ENCODE data around the gene SBF2. TPM values are rescaled to one million over a fixed set of nuclear protein-coding genes. Genes with fewer than 3 reads are reported as not detected.
A peak's percentile ranks its signal among the peaks of the same experiment; 100 is the strongest.

The SBF2 gene
- total and polyA plus RNA-seq, 2 of the 13 experiments (the other 11 are each of a cell fraction or from before 2014, with no cell fraction given) = 24.0 to 45.8 TPM

- TF ChIP-seq, protein P1, sequence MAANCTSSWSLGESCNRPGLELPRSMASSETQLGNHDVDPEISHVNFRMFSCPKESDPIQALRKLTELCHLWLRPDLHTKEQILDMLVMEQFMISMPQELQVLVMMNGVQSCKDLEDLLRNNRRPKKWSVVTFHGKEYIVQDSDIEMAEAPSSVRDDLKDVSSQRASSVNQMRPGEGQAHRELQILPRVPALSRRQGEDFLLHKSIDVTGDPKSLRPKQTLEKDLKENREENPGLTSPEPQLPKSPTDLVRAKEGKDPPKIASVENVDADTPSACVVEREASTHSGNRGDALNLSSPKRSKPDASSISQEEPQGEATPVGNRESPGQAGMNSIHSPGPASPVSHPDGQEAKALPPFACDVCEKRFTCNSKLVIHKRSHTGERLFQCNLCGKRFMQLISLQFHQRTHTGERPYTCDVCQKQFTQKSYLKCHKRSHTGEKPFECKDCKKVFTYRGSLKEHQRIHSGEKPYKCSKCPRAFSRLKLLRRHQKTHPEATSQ (CRISPR knock-in tag; IDR thresholded peaks at IDR 0.05; ENCODE audit: borderline replicate concordance) = no peak
- TF ChIP-seq ZFP37 (CRISPR knock-in tag; IDR thresholded peaks at IDR 0.05; ENCODE audit: borderline replicate concordance) (no peak), ZNF335 (CRISPR knock-in tag; IDR thresholded peaks at IDR 0.05) (no peak), ZBTB49 (CRISPR knock-in tag; IDR thresholded peaks at IDR 0.05; ENCODE audit: borderline replicate concordance) (no peak), IRX3 (CRISPR knock-in tag; IDR thresholded peaks at IDR 0.05; ENCODE audit: borderline replicate concordance, low read depth) (no peak), ZNF20 (CRISPR knock-in tag; IDR thresholded peaks at IDR 0.05) (no peak), ZNF83 (CRISPR knock-in tag; IDR thresholded peaks at IDR 0.05; ENCODE audit: borderline replicate concordance) (no peak), NFE2 (CRISPR knock-in tag; IDR thresholded peaks at IDR 0.05) (no peak), SMC3 (IDR thresholded peaks at IDR 0.05; ENCODE audit: low read length) (peak; percentile 97), ZNF773 (CRISPR knock-in tag; IDR thresholded peaks at IDR 0.05; ENCODE audit: borderline replicate concordance) (no peak), SAFB2 (CRISPR knock-in tag; IDR thresholded peaks at IDR 0.05; ENCODE audit: borderline replicate concordance, low read depth) (no peak), HNF4G (IDR thresholded peaks at IDR 0.05; ENCODE audit: borderline replicate concordance, low read depth, low read length) (no peak), HNF4G (CRISPR knock-in tag; IDR thresholded peaks at IDR 0.05; ENCODE audit: borderline replicate concordance, low read depth) (no peak), ZNF251 (CRISPR knock-in tag; IDR thresholded peaks at IDR 0.05) (no peak), TEAD2 (CRISPR knock-in tag; IDR thresholded peaks at IDR 0.05) (no peak), MTF1 (CRISPR knock-in tag; IDR thresholded peaks at IDR 0.05) (no peak), HINFP (CRISPR knock-in tag; IDR thresholded peaks at IDR 0.05; ENCODE audit: low read depth) (no peak), ZNF768 (CRISPR knock-in tag; IDR thresholded peaks at IDR 0.05) (no peak), TSC22D2 (CRISPR knock-in tag; IDR thresholded peaks at IDR 0.05; ENCODE audit: borderline replicate concordance) (no peak), MXD1 (CRISPR knock-in tag; IDR thresholded peaks at IDR 0.05) (no peak)
- TF ChIP-seq, protein P2, sequence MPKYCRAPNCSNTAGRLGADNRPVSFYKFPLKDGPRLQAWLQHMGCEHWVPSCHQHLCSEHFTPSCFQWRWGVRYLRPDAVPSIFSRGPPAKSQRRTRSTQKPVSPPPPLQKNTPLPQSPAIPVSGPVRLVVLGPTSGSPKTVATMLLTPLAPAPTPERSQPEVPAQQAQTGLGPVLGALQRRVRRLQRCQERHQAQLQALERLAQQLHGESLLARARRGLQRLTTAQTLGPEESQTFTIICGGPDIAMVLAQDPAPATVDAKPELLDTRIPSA (CRISPR knock-in tag; IDR thresholded peaks at IDR 0.05; ENCODE audit: borderline replicate concordance) = no peak
Observed at GRCh38 chr11:9861860-9862725, 431.9 kb downstream of the SBF2 start (continued).
